Stimulated activated CD4-positive, alpha-beta T cell treated with anti-CD3 and anti-CD28 coated beads, Interleukin-12 subunit alpha, Interleukin-12 subunit beta, amount 100 ng/mL, for 4 hours (primary cell): ENCODE data around the gene EVI5L.
"Not testable (repeated sequence)": the region's sequence is repeated elsewhere in the genome, so short reads cannot be mapped to it uniquely, and the experiment has no call there.

Experiments
- DNase-seq: peaks from one replicate; pipeline ENCODE4 v3.0.0-alpha.2; 2020

Gene EVI5L

GRCh38 chr19:7829561-7830271 lies at the start of gene EVI5L:
Gene EVI5L, plus strand, starts transcription at chr19:7830218. Its CDS starts 16,325 bp downstream, at chr19:7846543.
- peak; percentile 100 for DNase-seq

- no peak for DNase-seq
Measured at GRCh38 chr19:7781157-7781556, 48.9 kb upstream of the EVI5L start.

- no peak for DNase-seq
Measured at GRCh38 chr19:7783991-7784423, 46.0 kb upstream of the EVI5L start.

GRCh38 chr19:7784856-7785255 lies 45.2 kb upstream of the EVI5L start:
- no peak for DNase-seq

GRCh38 chr19:7787141-7787540 lies 42.9 kb upstream of the EVI5L start:
- DNase-seq, result no peak

GRCh38 chr19:7787602-7788177 lies 42.3 kb upstream of the EVI5L start:
- no peak for DNase-seq

GRCh38 chr19:7788178-7788932 lies 41.7 kb upstream of the EVI5L start:
- DNase-seq, result no peak

- no peak for DNase-seq
Measured at GRCh38 chr19:7788933-7789323, 41.1 kb upstream of the EVI5L start.

- peak; percentile 33 for DNase-seq
Measured at GRCh38 chr19:7789447-7789846, 40.6 kb upstream of the EVI5L start.

- no peak for DNase-seq
Measured at GRCh38 chr19:7790416-7790815, 39.6 kb upstream of the EVI5L start.

- DNase-seq, result no peak
Measured at GRCh38 chr19:7792281-7792680, 37.7 kb upstream of the EVI5L start.

GRCh38 chr19:7792701-7793100 lies 37.3 kb upstream of the EVI5L start:
- DNase-seq, result not testable (repeated sequence)

- no peak for DNase-seq
Measured at GRCh38 chr19:7793493-7793892, 36.5 kb upstream of the EVI5L start.

- DNase-seq, result no peak
Measured at GRCh38 chr19:7795555-7796161, 34.4 kb upstream of the EVI5L start.

- DNase-seq, result peak; percentile 62
Measured at GRCh38 chr19:7799640-7800355, 30.2 kb upstream of the EVI5L start.

- no peak for DNase-seq
Measured at GRCh38 chr19:7801020-7801570, 28.9 kb upstream of the EVI5L start.

GRCh38 chr19:7806234-7806633 lies 23.8 kb upstream of the EVI5L start:
- DNase-seq, result no peak

- DNase-seq, result no peak
Measured at GRCh38 chr19:7806876-7807275, 23.1 kb upstream of the EVI5L start.

GRCh38 chr19:7808108-7808507 lies 21.9 kb upstream of the EVI5L start:
- DNase-seq, result no peak

- DNase-seq, result no peak
Measured at GRCh38 chr19:7811989-7812388, 18.0 kb upstream of the EVI5L start.

- DNase-seq, result no peak
Measured at GRCh38 chr19:7815325-7815724, 14.7 kb upstream of the EVI5L start.

- not testable (repeated sequence) for DNase-seq
Measured at GRCh38 chr19:7816040-7816439, 14.0 kb upstream of the EVI5L start.

GRCh38 chr19:7817801-7818200 lies 12.2 kb upstream of the EVI5L start:
- DNase-seq, result no peak
